Muscle layer of colon (tissue), 2 donors: ENCODE results near the gene CTNNBIP1.

Experiments used
- H3K27ac ChIP-seq: one replicate; pipeline ENCODE4 v1.7.0; 2013; ENCODE audit warnings: low read depth, mild to moderate bottlenecking, low read length, moderate library complexity
- H3K27me3 ChIP-seq, 2 donors: one replicate each; pipeline ENCODE4 v1.7.0; 2013; ENCODE audit warnings: low read length in 2 of 2, mild to moderate bottlenecking in 2 of 2; ENCODE audit not compliant: insufficient read depth in 2 of 2, control insufficient read depth in 1 of 2
- H3K36me3 ChIP-seq: one replicate; pipeline ENCODE4 v1.7.0; 2013; ENCODE audit warnings: mild to moderate bottlenecking, low read length; ENCODE audit not compliant: insufficient read depth
- H3K4me1 ChIP-seq: one replicate; pipeline ENCODE4 v1.7.0; 2013; ENCODE audit warnings: mild to moderate bottlenecking, low read length; ENCODE audit not compliant: insufficient read depth
- H3K4me3 ChIP-seq, 2 donors: one replicate each; pipeline ENCODE4 v1.7.0; 2013; ENCODE audit warnings: low read length in 2 of 2, low read depth in 1 of 2, mild to moderate bottlenecking in 1 of 2, moderate library complexity in 1 of 2
- H3K9ac ChIP-seq: one replicate; pipeline ENCODE4 v1.7.0; 2013; ENCODE audit warnings: low read length
- H3K9me3 ChIP-seq: one replicate; pipeline ENCODE4 v1.7.0; 2013; ENCODE audit warnings: mild to moderate bottlenecking, low read length
- donor health status: abdominal sarcoma.
- donor health status: Adenocarcinoma of cecum.

Gene CTNNBIP1

GRCh38 chr1:9902060-9902452 lies 8.0 kb downstream of the CTNNBIP1 start:
- H3K27me3 ChIP-seq = no peaks in the 10 kb centered on the region
- no peaks in the 10 kb centered on the region for H3K9me3 ChIP-seq
- H3K27ac ChIP-seq = peak overlapping the region; percentile 23
- no peaks in the 10 kb centered on the region for H3K4me1 ChIP-seq
- H3K4me3 ChIP-seq = no peak overlapping the region
- H3K36me3 ChIP-seq = no peaks in the 10 kb centered on the region
- no peak overlapping the region for H3K9ac ChIP-seq

GRCh38 chr1:9901148-9902059 lies 8.7 kb downstream of the CTNNBIP1 start:
- no peaks in the 10 kb centered on the region for H3K9me3 ChIP-seq
- H3K9ac ChIP-seq = no peak overlapping the region
- no peaks in the 10 kb centered on the region for H3K27me3 ChIP-seq
- H3K4me1 ChIP-seq = no peaks in the 10 kb centered on the region
- H3K27ac ChIP-seq = peak overlapping the region; percentile 23
- no peaks in the 10 kb centered on the region for H3K36me3 ChIP-seq
- no peak overlapping the region for H3K4me3 ChIP-seq

- H3K36me3 ChIP-seq = no peaks in the 10 kb centered on the region
- H3K9ac ChIP-seq = no peak overlapping the region
- H3K4me3 ChIP-seq = no peak overlapping the region
- H3K27ac ChIP-seq = peak overlapping the region; percentile 34
- no peaks in the 10 kb centered on the region for H3K9me3 ChIP-seq
- H3K4me1 ChIP-seq = no peaks in the 10 kb centered on the region
- no peaks in the 10 kb centered on the region for H3K27me3 ChIP-seq
Measured at GRCh38 chr1:9900142-9901043, 9.7 kb downstream of the CTNNBIP1 start.

- Histone ChIP-seq H3K4me1 (peaks cover 19% of the 10 kb centered on the region), H3K9ac (no peak overlapping the region), H3K27me3 (no peaks in the 10 kb centered on the region), H3K4me3 (no peak overlapping the region), H3K9me3 (no peaks in the 10 kb centered on the region), H3K36me3 (no peaks in the 10 kb centered on the region), H3K27ac (no peak overlapping the region)
Measured at GRCh38 chr1:9894115-9894514, 16.0 kb downstream of the CTNNBIP1 start.

GRCh38 chr1:9892563-9893528 lies 17.2 kb downstream of the CTNNBIP1 start:
- no peaks in the 10 kb centered on the region for H3K9me3 ChIP-seq
- H3K36me3 ChIP-seq = no peaks in the 10 kb centered on the region
- H3K4me3 ChIP-seq = no peak overlapping the region
- H3K4me1 ChIP-seq = peaks cover 19% of the 10 kb centered on the region
- no peak overlapping the region for H3K27ac ChIP-seq
- no peak overlapping the region for H3K9ac ChIP-seq
- no peaks in the 10 kb centered on the region for H3K27me3 ChIP-seq

- Histone ChIP-seq H3K27ac (no peak overlapping the region), H3K9me3 (no peaks in the 10 kb centered on the region), H3K4me1 (peaks cover 19% of the 10 kb centered on the region), H3K4me3 (peak overlapping the region in 1 of 2 donors; percentile 20), H3K9ac (no peak overlapping the region), H3K36me3 (no peaks in the 10 kb centered on the region), H3K27me3 (no peaks in the 10 kb centered on the region)
Measured at GRCh38 chr1:9891207-9891606, 18.9 kb downstream of the CTNNBIP1 start.

GRCh38 chr1:9890224-9890731 lies 19.8 kb downstream of the CTNNBIP1 start:
- Histone ChIP-seq H3K9me3 (no peaks in the 10 kb centered on the region), H3K27me3 (no peaks in the 10 kb centered on the region), H3K4me1 (peaks cover 19% of the 10 kb centered on the region), H3K9ac (no peak overlapping the region), H3K27ac (no peak overlapping the region), H3K36me3 (no peaks in the 10 kb centered on the region), H3K4me3 (peak overlapping the region in 1 of 2 donors; percentile 18)

GRCh38 chr1:9889411-9889810 lies 20.7 kb downstream of the CTNNBIP1 start:
- H3K27ac ChIP-seq = no peak overlapping the region
- no peaks in the 10 kb centered on the region for H3K36me3 ChIP-seq
- no peak overlapping the region for H3K9ac ChIP-seq
- H3K9me3 ChIP-seq = no peaks in the 10 kb centered on the region
- H3K27me3 ChIP-seq = no peaks in the 10 kb centered on the region
- peaks cover 19% of the 10 kb centered on the region for H3K4me1 ChIP-seq
- no peak overlapping the region for H3K4me3 ChIP-seq

GRCh38 chr1:9888886-9889285 lies 21.2 kb downstream of the CTNNBIP1 start:
- Histone ChIP-seq H3K27ac (no peak overlapping the region), H3K9me3 (no peaks in the 10 kb centered on the region), H3K9ac (no peak overlapping the region), H3K4me3 (no peak overlapping the region), H3K36me3 (no peaks in the 10 kb centered on the region), H3K4me1 (peaks cover 19% of the 10 kb centered on the region), H3K27me3 (no peaks in the 10 kb centered on the region)

GRCh38 chr1:9887070-9887469 lies 23.0 kb downstream of the CTNNBIP1 start:
- Histone ChIP-seq H3K4me1 (peaks cover 19% of the 10 kb centered on the region), H3K9ac (no peak overlapping the region), H3K27me3 (no peaks in the 10 kb centered on the region), H3K27ac (no peak overlapping the region), H3K9me3 (no peaks in the 10 kb centered on the region), H3K36me3 (no peaks in the 10 kb centered on the region), H3K4me3 (no peak overlapping the region)
